Mesothelial cell of epicardium (in vitro differentiated cells): Measurements from ENCODE around the gene MLKL. TPM values are rescaled to one million over a fixed set of nuclear protein-coding genes. Genes with fewer than 3 reads are reported as not detected.

Experiments
- DNase-seq, 2 experiments: peaks; one replicate each; pipeline ENCODE4 v3.0.0; 2021; ENCODE audit warnings: low spot score in 2 of 2; ENCODE audit not compliant: unreplicated experiment in 2 of 2
- H3K27ac Mint-ChIP-seq: 2 replicates; pipeline ENCODE4 v1.8.0; 2021; ENCODE audit warnings: mixed read lengths
- H3K27me3 Mint-ChIP-seq: 2 replicates; pipeline ENCODE4 v1.8.0; 2021; ENCODE audit warnings: low read depth, mixed read lengths
- H3K36me3 Mint-ChIP-seq: 2 replicates; pipeline ENCODE4 v1.8.0; 2021; ENCODE audit warnings: mixed read lengths
- H3K4me1 Mint-ChIP-seq: 2 replicates; pipeline ENCODE4 v1.8.0; 2021; ENCODE audit warnings: mixed read lengths
- H3K4me3 Mint-ChIP-seq: 2 replicates; pipeline ENCODE4 v1.8.0; 2021; ENCODE audit warnings: mild to moderate bottlenecking, moderate library complexity, mixed read lengths
- H3K9me3 Mint-ChIP-seq: 2 replicates; pipeline ENCODE4 v1.8.0; 2021; ENCODE audit warnings: mixed read lengths
- CTCF ChIP-seq: fragments of 200-600 bp; sonication (generic); IDR thresholded peaks from one replicate; pipeline ENCODE4 v1.5.0; 2021; ENCODE audit warnings: antibody characterized with exemption; ENCODE audit not compliant: unreplicated experiment
- total RNA-seq: library from RNA; stranded (reverse); gene quantifications from 3 replicates; pipeline ENCODE4 v1.2.1, GENCODE V29; 2021

MLKL gene
- total RNA-seq, 1 donor from 2014 or later = not detected

- Mint-ChIP-seq H3K27ac (no peak overlapping the region), H3K27me3 (peaks cover 10% of the 10 kb centered on the region), H3K4me3 (no peak overlapping the region), H3K36me3 (no peaks in the 10 kb centered on the region), H3K4me1 (no peaks in the 10 kb centered on the region), H3K9me3 (no peaks in the 10 kb centered on the region)
- DNase-seq = no peak
- TF ChIP-seq CTCF = no peak
Measured at GRCh38 chr16:74710401-74710800, 9.7 kb upstream of the MLKL start.

GRCh38 chr16:74709441-74709877 lies 8.8 kb upstream of the MLKL start:
- Mint-ChIP-seq H3K4me3 (no peak overlapping the region), H3K36me3 (no peaks in the 10 kb centered on the region), H3K4me1 (no peaks in the 10 kb centered on the region), H3K9me3 (no peaks in the 10 kb centered on the region), H3K27ac (no peak overlapping the region), H3K27me3 (peaks cover 10% of the 10 kb centered on the region)
- DNase-seq = peak; percentile 67 to 89
- TF ChIP-seq CTCF = peak; percentile 95

- Mint-ChIP-seq H3K9me3 (no peaks in the 10 kb centered on the region), H3K27ac (no peak overlapping the region), H3K36me3 (no peaks in the 10 kb centered on the region), H3K4me1 (peaks cover 5% of the 10 kb centered on the region), H3K27me3 (peaks cover 13% of the 10 kb centered on the region), H3K4me3 (peak overlapping the region; percentile 58)
- no peak for DNase-seq
- no peak for TF ChIP-seq CTCF
Measured at GRCh38 chr16:74700116-74700437, 585 bp downstream of the MLKL start.

- Mint-ChIP-seq H3K9me3 (no peaks in the 10 kb centered on the region), H3K27me3 (peaks cover 13% of the 10 kb centered on the region), H3K4me3 (no peak overlapping the region), H3K4me1 (peaks cover 5% of the 10 kb centered on the region), H3K27ac (no peak overlapping the region), H3K36me3 (no peaks in the 10 kb centered on the region)
- no peak for TF ChIP-seq CTCF
- DNase-seq = no peak
Measured at GRCh38 chr16:74699666-74700065, 996 bp downstream of the MLKL start.

GRCh38 chr16:74698222-74698621 lies 2.4 kb downstream of the MLKL start:
- H3K9me3 Mint-ChIP-seq = no peaks in the 10 kb centered on the region
- peaks cover 14% of the 10 kb centered on the region for H3K27me3 Mint-ChIP-seq
- no peak overlapping the region for H3K4me3 Mint-ChIP-seq
- DNase-seq = no peak
- H3K36me3 Mint-ChIP-seq = no peaks in the 10 kb centered on the region
- peaks cover 5% of the 10 kb centered on the region for H3K4me1 Mint-ChIP-seq
- TF ChIP-seq CTCF = no peak
- no peak overlapping the region for H3K27ac Mint-ChIP-seq
